ENCODE measurements around the gene CEP85L. TPM values are rescaled to one million over a fixed set of nuclear protein-coding genes. Genes with fewer than 3 reads are reported as not detected.

The CEP85L gene
- polyA plus RNA-seq, 3 donors, result 6.4 to 7.8 (median 6.6) TPM

GRCh38 chr6:118524686-118525085, 126.7 kb downstream of the CEP85L start:
- DNase-seq (ENCODE audit: extremely low read depth in 1 of 11, low read depth in 9 of 11, low spot score in 4 of 11), result no peak

DNA sequence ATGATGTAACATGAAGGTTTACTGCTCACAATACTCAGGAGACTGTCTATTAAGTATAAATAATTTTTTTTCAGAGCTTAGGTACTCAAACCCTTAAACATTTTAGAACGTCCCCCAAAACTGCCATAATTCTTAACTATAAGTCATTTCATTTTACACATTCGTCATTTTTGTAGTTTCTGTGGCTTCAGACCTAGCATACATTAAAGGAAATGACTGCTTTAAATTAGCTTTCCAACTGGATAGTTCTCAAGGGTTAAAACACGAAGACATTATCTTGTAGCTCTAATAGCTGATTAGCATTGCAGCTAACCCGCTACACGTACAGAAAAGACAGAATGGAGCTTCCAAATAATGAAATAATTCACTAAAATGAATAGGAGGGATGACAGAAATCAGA, 128.2 kb downstream of the CEP85L start:
- no peak for DNase-seq (ENCODE audit: extremely low read depth in 1 of 11, low read depth in 9 of 11, low spot score in 4 of 11)

DNA sequence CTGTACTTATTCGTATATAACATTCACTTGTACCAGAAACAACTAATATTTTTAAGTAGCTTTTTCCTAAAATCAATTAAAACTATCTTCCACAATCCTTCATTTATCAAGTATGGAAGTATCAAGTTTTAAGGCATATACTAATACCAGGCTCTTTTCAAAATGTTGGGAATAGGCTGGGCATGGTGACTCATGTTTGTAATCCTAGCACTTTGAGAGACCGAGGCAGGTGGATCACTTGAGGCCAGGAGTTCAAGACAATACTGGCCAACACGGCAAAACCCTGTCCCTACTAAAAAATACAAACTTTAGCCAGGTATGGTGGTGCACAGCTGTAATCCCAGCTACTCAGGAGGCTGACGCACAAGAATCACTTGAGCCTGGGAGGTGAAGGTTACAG, 129.0 kb downstream of the CEP85L start:
- no peak for DNase-seq (ENCODE audit: extremely low read depth in 1 of 11, low read depth in 9 of 11, low spot score in 4 of 11)

DNA sequence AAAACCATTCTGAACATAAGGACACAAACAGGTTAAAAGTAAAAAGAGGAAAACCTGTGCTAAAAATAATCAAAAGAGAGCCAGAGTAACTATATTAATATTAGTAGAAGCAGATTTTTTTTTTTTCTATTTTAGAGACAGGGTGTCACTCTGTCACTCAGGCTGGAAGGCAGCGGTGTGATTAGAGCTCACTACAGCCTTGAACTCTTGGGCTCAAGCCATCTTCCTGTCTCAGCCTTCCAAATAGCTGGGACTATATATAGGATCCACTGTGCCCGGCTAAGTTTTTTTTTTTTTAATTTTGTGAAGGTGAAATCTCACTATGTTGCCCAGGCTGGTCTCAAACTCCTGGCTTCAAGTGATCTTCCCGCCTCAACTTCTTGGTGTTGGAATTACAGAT, 136.7 kb downstream of the CEP85L start:
- DNase-seq (ENCODE audit: extremely low read depth in 1 of 11, low read depth in 9 of 11, low spot score in 4 of 11), result no peak

- DNase-seq (ENCODE audit: extremely low read depth in 1 of 11, low read depth in 9 of 11, low spot score in 4 of 11), result no peak
Measured at GRCh38 chr6:118511930-118512715, 139.3 kb downstream of the CEP85L start.

DNA sequence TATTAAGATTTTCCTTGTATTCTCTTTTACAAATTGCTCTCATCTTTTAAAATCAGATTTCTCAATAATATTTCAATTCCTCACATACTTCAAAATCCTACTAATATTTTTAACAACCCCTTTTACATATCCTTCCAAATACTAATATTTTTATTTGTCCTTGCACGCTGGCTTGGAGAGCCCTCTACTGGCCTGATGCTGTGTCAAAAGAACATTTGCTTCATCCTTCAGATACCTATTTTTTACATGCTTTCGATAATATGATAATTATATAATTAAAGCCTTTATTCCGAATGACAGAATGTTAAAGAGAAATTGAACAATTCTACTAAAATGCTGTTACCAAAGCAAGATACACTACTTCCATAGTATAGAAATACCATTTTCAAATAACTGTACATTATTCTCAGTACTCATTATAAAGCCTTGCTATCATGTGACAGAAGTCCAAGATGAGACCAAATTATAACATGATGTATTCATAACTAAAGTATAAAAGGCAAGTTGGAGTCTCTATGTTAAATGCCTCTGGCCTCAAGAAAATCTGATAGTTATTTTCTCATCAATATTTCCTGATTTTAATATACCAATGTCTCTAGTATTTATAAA, 142.3 kb downstream of the CEP85L start:
- DNase-seq (ENCODE audit: extremely low read depth in 1 of 11, low read depth in 9 of 11, low spot score in 4 of 11), result peak in 5 of 11 donors; percentile 3 to 9 (median 6)

GRCh38 chr6:118507636-118508035, 143.8 kb downstream of the CEP85L start:
- no peak for DNase-seq (ENCODE audit: extremely low read depth in 1 of 11, low read depth in 9 of 11, low spot score in 4 of 11)

GRCh38 chr6:118506071-118506638, 145.2 kb downstream of the CEP85L start:
- DNase-seq (ENCODE audit: extremely low read depth in 1 of 11, low read depth in 9 of 11, low spot score in 4 of 11), result no peak

DNA sequence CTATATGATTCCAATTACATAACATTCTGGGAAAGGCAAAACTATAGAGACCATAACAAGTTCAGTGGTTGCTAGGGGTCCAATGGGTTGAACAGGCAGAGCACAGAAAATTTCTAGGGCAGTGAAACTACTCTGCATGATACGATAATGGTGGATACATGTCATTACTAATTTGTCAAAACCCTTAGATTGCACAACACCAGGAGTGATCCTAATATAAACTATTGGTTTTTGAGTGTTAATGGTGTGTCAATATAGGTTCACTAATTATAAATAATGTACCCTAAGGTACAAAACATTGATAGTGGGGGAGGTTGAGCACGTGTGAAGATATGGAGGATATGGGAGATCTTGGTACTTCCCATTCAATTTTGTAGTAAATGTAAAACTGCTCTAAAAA, 145.7 kb downstream of the CEP85L start:
- no peak for DNase-seq (ENCODE audit: extremely low read depth in 1 of 11, low read depth in 9 of 11, low spot score in 4 of 11)

DNA sequence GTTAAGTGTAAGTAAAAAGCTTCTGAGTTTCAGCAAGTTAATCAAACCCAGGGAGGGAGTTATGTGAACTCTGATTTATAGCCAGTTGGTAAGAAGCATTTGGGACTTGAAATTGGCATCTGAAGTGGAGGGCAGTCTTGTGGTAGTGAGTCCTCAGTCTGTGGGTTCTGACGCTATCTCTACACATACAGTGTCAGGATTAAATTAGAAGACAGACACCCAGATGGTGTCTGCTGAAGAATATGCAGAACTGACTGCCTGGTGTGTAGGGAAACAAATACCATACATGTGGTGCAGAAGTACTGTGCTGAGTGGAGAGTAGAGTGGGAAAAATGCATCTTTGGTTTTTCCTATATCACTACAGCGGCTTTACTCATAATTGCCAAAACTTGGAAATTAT, 146.8 kb downstream of the CEP85L start:
- DNase-seq (ENCODE audit: extremely low read depth in 1 of 11, low read depth in 9 of 11, low spot score in 4 of 11), result no peak

GRCh38 chr6:118502169-118502568, 149.2 kb downstream of the CEP85L start:
- DNase-seq (ENCODE audit: extremely low read depth in 1 of 11, low read depth in 9 of 11, low spot score in 4 of 11), result peak in 1 of 11 donors; percentile 3

GRCh38 chr6:118501765-118502164, 149.6 kb downstream of the CEP85L start:
- DNase-seq (ENCODE audit: extremely low read depth in 1 of 11, low read depth in 9 of 11, low spot score in 4 of 11), result peak; percentile 16 to 72 (median 35)

DNA sequence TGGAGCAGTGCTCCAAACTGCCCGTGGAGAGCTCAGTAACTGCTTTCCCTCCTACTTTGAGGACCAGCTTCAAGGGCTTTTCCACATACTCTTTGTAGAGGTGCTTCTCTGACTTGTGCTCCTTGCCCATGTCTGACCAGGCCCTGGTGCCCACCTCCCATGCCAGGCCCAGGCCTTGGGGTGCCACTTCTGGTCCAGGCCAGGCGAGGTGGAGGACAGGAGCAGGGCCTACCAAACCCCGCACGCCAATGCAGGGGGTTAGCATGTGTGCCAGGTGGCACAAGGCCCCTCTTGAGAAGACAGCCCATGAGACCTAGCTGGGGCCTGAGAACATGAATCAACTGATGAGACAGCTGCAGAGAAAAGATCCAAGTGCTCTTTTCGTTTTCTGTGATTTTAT, 150.3 kb downstream of the CEP85L start:
- DNase-seq (ENCODE audit: extremely low read depth in 1 of 11, low read depth in 9 of 11, low spot score in 4 of 11), result no peak

DNA sequence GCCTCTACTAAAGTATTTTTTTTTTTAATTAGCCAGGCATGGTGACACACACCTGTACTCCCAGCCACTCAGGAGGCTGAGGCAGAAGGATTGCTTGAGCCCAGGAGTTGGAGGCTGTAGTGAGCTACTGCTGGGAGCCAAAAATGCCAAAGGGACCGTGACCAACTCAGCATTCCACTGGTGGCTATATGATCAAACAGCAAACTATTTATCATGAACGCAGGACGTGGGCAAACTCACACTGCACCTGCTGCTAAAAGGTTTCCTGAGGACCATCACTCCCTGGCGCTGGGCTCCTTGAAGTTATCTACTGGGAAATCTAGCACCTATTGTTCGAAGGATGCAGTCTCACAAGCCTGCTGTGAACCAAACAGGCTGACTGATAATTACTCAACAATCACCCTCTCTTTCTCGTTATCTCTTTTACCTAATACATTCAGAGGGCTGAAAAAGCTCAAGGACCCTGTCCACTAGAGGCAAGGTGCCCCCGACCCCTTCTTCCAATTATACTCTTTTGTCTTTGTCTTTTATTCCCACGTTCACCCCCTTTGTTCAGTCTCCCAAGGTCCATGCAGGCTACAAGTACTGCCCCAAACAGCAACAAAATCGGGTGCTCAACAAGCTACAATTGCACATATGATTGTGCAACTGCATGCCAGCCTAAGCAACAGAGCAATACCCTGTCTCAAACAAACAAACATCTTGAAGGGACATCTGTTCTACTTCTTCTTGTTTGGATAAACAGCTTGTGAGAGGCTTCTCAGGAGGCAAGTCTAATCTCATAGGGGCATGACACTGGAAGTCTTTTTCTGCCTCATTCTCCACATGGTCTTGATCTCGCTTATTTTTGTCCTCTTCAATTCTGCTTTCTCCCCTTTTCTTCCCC, 151.0 kb downstream of the CEP85L start:
- no peak for DNase-seq (ENCODE audit: extremely low read depth in 1 of 11, low read depth in 9 of 11, low spot score in 4 of 11)

- DNase-seq (ENCODE audit: extremely low read depth in 1 of 11, low read depth in 9 of 11, low spot score in 4 of 11), result no peak
Measured at GRCh38 chr6:118495485-118496280, 155.7 kb downstream of the CEP85L start.

DNA sequence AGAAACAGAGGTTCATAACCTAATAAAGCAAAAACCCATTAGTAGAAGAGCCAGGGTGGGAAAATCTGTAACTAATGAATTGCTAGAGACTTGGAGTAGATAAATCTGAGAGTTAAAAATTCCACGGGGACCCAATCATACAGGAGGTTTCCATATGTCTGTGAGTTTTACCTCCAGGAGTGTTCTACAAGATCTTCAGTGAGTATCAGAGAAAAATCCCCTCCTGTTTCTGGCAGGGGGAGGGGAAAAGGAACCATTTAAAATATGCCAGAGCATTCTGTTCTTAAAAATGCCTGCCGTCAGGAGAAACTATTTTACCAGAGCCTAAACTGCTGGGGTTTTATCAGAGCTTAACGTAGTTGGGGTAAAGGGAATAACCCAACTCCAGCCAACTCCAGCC, 157.3 kb downstream of the CEP85L start:
- DNase-seq (ENCODE audit: extremely low read depth in 1 of 11, low read depth in 9 of 11, low spot score in 4 of 11), result no peak

GRCh38 chr6:118489990-118490389, 161.4 kb downstream of the CEP85L start:
- DNase-seq (ENCODE audit: extremely low read depth in 1 of 11, low read depth in 9 of 11, low spot score in 4 of 11), result no peak

GRCh38 chr6:118488631-118489030, 162.8 kb downstream of the CEP85L start:
- no peak for DNase-seq (ENCODE audit: extremely low read depth in 1 of 11, low read depth in 9 of 11, low spot score in 4 of 11)

All from renal cortex interstitium (tissue), 11 donors.